Effector memory CD8-positive, alpha-beta T cell (primary cell): ENCODE data around the gene SERPINA5.
"Not testable (repeated sequence)": the region's sequence is repeated elsewhere in the genome, so short reads cannot be mapped to it uniquely, and the experiment has no call there.

ENCODE experiments used
- ATAC-seq: fragments of 150-1000 bp; cut with Tn5 transposase; replicated peaks from 2 replicates; pipeline ENCODE4 v1.10.0; 2021; ENCODE audit warnings: mild to moderate bottlenecking, moderate library complexity
- DNase-seq, 3 experiments: peaks; one replicate each; pipeline ENCODE4 v3.0.0; 2021
- H3K27ac Mint-ChIP-seq, 2 donors: one replicate each; pipeline ENCODE4 v1.8.0; 2022; ENCODE audit warnings: mild to moderate bottlenecking in 2 of 2, mixed read lengths in 2 of 2, moderate library complexity in 2 of 2
- H3K27me3 Mint-ChIP-seq, 2 donors: one replicate each; pipeline ENCODE4 v1.8.0; 2022; ENCODE audit warnings: mixed read lengths in 2 of 2
- H3K36me3 Mint-ChIP-seq: one replicate; pipeline ENCODE4 v1.8.0; 2022; ENCODE audit warnings: mild to moderate bottlenecking, moderate library complexity, mixed read lengths; ENCODE audit not compliant: insufficient read depth
- H3K4me1 Mint-ChIP-seq, 2 donors: one replicate each; pipeline ENCODE4 v1.8.0; 2022; ENCODE audit warnings: low read depth in 2 of 2, mixed read lengths in 2 of 2
- H3K4me3 Mint-ChIP-seq, 2 donors: one replicate each; pipeline ENCODE4 v1.8.0; 2022; ENCODE audit warnings: mild to moderate bottlenecking in 2 of 2, mixed read lengths in 2 of 2, moderate library complexity in 2 of 2
- H3K9me3 Mint-ChIP-seq, 2 donors: one replicate each; pipeline ENCODE4 v1.8.0; 2022; ENCODE audit warnings: mixed read lengths in 2 of 2

The SERPINA5 gene

DNA sequence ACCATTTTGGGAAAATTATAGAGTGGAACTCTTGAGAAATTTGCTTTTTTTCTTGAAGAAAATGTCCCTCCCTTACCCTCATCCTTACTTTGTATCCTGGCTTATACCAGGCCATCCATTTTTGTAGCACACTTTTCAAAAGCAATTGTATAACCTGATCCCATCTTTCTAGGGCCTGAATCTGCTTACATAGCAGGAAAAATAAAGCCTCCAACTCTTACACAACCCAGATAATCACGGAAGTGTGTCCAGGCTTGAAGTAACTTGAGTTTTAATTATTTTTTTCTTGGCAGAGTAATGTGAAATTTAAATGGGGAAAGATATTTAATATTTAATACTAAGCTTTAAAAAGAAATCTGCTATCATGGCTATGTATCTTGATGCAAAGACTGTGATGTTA lies 53.9 kb downstream of the SERPINA5 start:
- no peak overlapping the region for H3K27ac Mint-ChIP-seq

GRCh38 chr14:94636744-94637412 lies 55.7 kb downstream of the SERPINA5 start:
- Mint-ChIP-seq H3K27ac (no peak overlapping the region), H3K4me3 (no peak overlapping the region), H3K9me3 (peaks cover 0 to under 1% of the 10 kb centered on the region in 2 donors), H3K4me1 (no peaks in the 10 kb centered on the region), H3K36me3 (no peaks in the 10 kb centered on the region), H3K27me3 (peaks cover 2 to 17% of the 10 kb centered on the region in 2 donors)
- DNase-seq (no peak), ATAC-seq (no peak)

More for the DNA sequence above, 53.9 kb downstream of the SERPINA5 start:
- ATAC-seq: no peak
- H3K4me3 Mint-ChIP-seq: no peak overlapping the region
- no peak for DNase-seq
- no peaks in the 10 kb centered on the region for H3K4me1 Mint-ChIP-seq
- peaks cover 11 to 23% of the 10 kb centered on the region in 2 donors for H3K27me3 Mint-ChIP-seq
- H3K9me3 Mint-ChIP-seq: peaks cover 0 to 2% of the 10 kb centered on the region in 2 donors
- H3K36me3 Mint-ChIP-seq: no peaks in the 10 kb centered on the region

DNA sequence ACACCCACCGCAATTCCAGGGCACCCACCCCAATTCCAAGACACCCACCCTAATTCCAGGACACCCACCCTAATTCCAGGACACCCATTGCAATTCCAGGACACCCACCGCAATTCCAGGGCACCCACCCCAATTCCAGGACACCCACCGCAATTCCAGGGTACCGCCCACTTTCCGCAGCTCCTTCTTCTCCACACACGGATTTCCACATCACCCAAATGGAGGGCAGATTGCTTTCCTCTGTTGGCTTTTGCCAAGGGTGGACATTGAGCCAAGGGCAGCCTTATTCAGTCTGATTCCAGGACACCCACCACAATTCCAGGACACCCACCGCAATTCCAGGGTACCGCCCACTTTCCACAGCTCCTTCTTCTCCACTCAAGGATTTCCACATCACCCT lies 56.6 kb downstream of the SERPINA5 start:
- peaks cover 0 to 13% of the 10 kb centered on the region in 2 donors for H3K27me3 Mint-ChIP-seq
- not testable (repeated sequence) for H3K27ac Mint-ChIP-seq, H3K4me1 Mint-ChIP-seq, H3K4me3 Mint-ChIP-seq, ATAC-seq, H3K36me3 Mint-ChIP-seq, DNase-seq, H3K9me3 Mint-ChIP-seq

DNA sequence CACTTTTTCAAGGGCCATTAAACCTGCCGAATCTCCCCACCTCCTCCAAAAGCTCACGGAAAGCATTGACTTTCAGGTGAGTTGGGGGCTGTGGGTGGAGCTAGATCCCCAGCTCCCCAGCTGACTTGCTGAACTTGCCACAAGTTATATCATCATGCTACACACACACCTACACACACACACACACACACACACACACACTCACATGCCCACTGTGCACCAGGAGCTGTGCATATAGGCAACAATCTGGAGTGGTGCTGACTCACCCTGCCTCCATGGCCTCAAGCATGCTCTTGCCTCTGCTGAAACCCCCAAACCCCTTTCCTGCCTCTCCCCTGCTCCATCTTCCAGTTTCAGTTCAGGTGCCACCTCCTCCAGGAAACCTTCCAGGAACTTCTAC lies 57.1 kb downstream of the SERPINA5 start:
- no peak overlapping the region for H3K4me3 Mint-ChIP-seq
- peaks cover 0 to 13% of the 10 kb centered on the region in 2 donors for H3K27me3 Mint-ChIP-seq
- H3K27ac Mint-ChIP-seq: no peak overlapping the region
- no peaks in the 10 kb centered on the region for H3K9me3 Mint-ChIP-seq
- ATAC-seq: no peak
- no peak for DNase-seq
- H3K36me3 Mint-ChIP-seq: no peaks in the 10 kb centered on the region
- no peaks in the 10 kb centered on the region for H3K4me1 Mint-ChIP-seq

GRCh38 chr14:94638961-94639817 lies 58.0 kb downstream of the SERPINA5 start:
- DNase-seq (no peak), ATAC-seq (no peak)
- Mint-ChIP-seq H3K27me3 (peaks cover 4 to 21% of the 10 kb centered on the region in 2 donors), H3K36me3 (no peaks in the 10 kb centered on the region), H3K9me3 (no peaks in the 10 kb centered on the region), H3K27ac (no peak overlapping the region), H3K4me1 (no peaks in the 10 kb centered on the region), H3K4me3 (no peak overlapping the region)

DNA sequence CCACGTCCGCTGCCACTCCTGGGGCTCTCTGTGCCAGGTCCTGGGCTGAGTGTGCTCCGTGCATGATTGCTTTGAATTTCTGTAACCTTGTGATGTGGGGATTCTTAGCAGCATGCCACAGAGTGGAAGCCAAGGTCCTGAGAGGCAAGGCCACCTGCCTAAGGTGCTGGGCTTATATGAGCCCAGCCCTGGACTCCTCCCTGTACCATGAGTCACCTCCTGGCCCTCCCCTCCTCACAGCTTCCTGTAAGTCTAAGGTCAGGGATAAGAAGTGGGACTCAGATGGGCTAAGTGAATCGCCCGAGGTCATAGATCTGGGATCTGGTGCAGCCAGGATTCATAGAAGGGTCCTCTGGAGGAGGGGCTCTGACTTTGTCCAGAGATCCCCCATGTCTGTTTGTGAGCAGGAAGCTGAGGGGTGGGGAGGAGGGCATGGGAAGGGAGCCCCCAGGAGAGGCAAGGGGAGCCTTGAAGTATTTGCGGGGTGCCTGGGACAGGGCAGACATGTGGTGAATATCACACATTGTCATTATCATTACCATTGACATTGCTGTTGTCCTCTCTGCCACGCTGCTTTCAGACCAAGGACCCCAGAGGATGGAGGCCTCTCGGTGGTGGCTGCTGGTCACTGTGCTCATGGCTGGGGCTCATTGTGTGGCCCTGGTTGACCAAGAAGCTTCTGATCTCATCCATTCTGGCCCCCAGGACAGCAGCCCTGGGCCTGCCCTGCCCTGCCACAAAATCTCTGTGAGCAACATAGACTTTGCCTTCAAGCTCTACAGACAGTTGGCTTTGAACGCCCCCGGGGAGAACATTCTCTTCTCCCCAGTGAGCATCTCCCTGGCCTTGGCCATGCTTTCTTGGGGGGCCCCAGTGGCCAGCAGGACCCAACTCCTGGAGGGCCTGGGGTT lies 59.8 kb downstream of the SERPINA5 start:
- DNase-seq (no peak), ATAC-seq (no peak)
- Mint-ChIP-seq H3K36me3 (no peaks in the 10 kb centered on the region), H3K4me3 (no peak overlapping the region), H3K27me3 (peaks cover 8 to 27% of the 10 kb centered on the region in 2 donors), H3K27ac (no peak overlapping the region), H3K9me3 (no peaks in the 10 kb centered on the region), H3K4me1 (no peaks in the 10 kb centered on the region)

- no peaks in the 10 kb centered on the region for H3K36me3 Mint-ChIP-seq
- DNase-seq (no peak), ATAC-seq (no peak)
- no peaks in the 10 kb centered on the region for H3K9me3 Mint-ChIP-seq
- H3K27ac Mint-ChIP-seq: no peak overlapping the region
- no peaks in the 10 kb centered on the region for H3K4me1 Mint-ChIP-seq
- H3K4me3 Mint-ChIP-seq: no peak overlapping the region
- H3K27me3 Mint-ChIP-seq: peaks cover 8 to 27% of the 10 kb centered on the region in 2 donors
Measured at GRCh38 chr14:94641632-94641955, 60.4 kb downstream of the SERPINA5 start.
